HG02852 (cell line): Measurements from ENCODE around the gene STK32C.

Experiments
- ATAC-seq: cut with Tn5 transposase; IDR thresholded peaks from one replicate; pipeline ENCODE4 v1.9.1; 2021; ENCODE audit warnings: mild to moderate bottlenecking, moderate library complexity; ENCODE audit not compliant: unreplicated experiment

The STK32C gene

DNA sequence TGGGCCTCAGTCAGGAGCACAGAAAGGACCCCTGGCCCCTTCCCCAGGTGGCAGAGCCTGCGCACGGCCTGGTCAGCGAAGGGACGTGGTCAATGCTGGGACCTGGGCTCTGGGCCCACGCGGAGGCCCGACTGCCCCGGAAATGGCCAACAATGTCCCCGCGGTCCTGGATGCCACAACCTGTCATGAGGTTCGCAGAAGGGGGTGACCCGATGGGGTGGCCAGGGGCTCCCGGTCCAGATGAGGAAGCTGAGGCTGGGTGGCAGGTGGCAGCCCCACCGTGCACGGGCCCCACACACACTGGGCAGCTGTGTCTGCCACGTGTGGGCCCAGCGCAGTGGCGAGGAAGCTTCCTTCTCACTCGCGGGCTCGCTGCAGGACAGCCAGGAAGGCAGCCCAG lies 71.6 kb downstream of the STK32C start:
- ATAC-seq: no peak

DNA sequence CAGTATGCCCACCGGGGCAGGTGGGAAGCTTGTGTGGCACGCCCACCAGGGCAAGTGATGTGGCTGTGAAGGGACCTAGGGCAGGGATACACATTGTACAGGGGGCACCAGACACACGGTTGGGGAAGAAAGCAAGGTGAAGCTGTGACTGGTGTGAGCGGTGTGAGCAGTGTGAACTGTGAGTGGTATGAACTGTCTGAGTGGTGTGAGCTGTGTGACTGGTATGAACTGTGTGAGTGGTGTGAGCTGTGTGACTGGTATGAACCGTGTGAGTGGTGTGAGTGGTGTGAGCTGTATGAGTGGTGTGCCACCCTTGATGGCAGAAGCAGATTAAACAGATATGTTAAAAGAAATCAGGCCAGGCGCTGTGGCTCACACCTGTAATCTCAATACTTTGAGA lies 72.9 kb downstream of the STK32C start:
- ATAC-seq: no peak

DNA sequence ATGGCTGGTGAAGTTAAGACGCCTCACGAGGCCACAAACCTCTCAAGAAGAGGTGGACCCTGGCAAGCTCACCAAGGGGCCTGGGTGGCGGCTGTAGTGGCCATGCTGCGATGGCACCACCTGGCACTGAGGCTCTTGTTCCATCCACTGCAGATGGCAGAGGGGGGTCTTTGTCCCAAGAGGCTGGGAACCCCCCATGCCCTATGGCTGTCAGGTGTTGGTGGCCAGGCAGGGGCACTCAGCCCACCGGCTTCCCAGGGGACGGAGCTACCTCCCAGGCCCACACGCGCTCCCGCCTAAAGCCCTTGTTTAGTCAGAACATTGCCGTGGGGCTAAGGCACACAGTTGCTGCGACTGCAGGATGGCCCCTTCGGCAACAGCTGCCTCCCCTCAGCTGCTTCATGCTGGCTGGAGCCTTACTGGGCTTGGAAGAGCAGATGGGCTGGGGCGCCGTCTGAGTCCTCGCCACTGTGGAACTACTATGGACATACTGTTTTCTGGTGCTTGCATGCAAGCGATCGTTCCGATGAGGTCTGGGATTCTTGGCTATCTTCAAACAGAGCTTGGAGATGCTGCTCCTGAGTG lies 74.2 kb downstream of the STK32C start:
- no peak for ATAC-seq

DNA sequence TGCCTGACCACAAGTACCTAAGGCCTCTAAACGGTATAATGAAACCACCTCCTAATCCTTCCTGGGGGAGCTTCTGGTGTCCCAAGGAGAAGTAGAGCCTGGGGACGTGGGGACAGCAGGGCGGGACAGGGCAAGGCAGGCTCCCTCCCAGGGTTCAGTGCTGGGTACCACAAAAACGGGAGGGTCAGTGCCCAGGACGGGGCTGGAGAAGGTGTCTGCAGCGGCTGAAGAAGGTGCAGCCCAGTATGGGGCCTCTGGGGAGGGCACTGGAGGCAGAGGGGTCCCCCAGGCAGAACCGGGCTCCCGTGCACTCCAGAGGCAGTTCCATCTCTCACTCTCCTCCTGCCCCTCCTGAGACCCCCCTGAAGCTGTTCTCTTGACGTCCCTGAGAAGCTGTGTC lies 74.8 kb downstream of the STK32C start:
- no peak for ATAC-seq

DNA sequence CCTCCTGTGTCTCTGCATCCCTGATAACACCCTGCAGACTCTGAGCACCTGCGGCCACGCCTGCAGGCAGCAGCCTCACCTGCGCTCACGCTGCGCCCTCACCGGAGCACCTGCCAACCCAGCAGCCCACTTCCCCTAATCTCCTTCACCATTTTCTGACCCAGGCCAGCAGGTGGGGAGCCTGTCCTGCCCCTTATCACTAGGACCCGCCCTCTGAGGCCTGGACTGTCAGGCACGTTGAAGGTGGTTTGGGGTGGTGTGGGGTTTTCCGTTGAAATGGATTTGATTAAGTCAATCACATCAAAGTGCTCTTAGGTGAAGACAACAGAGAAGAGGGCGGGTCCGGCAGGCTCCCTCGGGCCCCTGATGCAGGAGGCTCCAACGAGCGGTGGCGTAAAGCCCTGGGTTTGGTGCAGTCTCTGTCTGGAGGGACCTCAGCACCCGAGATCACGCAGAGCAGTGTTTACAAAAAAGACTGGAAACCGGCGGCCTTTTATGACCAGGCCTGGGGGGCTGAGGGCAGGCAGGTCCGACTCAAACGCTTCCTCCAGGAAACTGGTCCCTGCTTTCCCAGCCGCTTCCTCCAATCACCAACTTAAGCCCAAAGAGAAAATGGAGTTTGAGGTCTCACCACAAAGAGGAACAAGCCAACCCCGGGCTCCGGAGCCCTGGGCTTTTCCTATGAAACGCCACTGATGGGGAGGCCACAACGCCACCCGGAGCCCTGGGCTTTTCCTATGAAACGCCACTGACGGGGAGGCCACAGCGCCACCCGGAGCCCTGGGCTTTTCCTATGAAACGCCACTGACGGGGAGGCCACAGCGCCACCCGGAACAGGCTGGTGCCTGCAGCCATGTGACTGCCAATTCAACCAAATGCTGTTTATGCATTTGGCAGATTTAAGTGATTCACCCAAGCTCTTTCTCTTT lies 75.5 kb downstream of the STK32C start:
- no peak for ATAC-seq

DNA sequence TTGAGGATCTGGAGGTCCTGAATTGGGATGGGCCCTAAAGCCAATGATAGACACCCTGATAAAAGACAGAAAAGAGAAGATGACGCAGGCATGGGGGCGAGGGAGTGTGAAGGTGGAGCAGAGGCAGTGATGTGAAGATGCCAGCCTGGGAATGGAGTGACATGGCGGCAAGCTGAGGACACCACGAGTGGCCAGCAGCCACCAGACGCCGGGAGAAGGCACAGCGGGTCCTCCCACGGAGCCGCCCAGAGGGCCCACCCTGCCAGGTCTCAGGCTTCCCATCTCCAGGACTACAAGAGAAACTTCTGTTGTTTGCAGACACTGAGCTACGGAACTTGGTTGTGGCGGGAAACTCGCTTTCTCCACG lies 76.1 kb downstream of the STK32C start:
- no peak for ATAC-seq

DNA sequence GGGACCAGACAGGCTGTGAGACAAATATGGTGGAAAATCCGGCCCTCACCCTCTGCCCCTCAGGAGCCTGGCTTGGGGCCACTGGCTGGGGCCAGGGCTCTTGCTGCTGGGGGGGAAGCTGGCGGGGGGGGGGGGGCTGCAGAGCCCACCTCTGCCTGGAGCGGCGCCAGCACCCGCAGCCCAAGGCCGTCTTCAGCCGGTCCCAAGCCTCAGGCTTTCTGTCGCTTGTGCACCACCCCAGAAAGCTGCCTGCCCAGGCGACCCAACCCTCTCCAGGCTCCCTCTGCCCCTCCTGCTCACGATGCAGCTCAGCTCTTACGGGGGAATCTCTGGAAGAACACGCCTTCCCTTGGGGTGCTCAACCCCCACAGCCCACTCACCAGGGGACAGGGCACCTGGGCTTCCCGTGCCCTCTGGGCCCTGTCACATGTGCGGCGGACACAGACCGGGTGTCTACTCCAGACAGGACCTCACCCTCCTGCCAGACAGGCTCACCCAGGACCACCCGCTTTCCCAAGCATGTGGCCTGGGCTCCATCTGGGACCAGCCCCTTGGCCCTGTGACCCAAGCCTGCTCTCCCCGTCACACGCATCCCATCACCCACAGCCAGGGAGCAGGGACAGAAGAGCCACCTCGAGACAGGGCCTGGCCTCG lies 77.1 kb downstream of the STK32C start:
- ATAC-seq: no peak

DNA sequence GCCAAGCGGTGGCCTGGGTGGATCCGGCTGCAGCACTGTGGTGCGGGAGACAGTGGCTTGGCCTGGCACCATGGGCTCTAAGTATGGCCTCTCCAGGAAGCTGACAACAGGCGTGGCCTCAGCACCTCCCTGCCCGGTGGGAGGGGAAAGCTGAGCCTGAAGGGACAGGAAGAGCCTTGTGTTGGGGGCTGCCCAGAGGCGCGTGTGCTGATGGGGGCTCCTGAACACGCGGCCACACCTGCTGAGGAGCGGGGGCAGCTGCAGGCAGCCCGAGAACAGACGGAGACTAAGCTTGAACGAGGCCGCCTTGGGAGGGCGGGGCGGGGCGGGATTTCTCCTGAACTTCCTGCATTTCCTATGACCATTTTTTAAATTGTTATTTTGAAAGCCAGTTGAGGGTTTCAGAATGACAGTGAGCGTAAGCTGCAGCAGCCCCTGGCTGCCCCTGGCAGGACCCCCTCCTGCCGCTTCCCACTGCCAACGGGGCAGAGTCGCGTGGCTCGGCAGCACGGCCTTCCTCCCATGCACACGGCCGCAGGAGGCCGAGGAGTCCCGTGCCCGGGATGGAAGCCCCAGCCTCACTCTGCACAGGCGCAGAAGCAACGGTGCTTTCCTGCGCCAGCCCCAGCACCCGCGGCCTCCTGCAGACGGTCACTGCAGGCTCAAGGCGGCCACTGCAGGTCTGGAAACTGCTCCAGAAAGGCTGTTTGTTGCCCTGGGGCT lies 77.8 kb downstream of the STK32C start:
- ATAC-seq: no peak

DNA sequence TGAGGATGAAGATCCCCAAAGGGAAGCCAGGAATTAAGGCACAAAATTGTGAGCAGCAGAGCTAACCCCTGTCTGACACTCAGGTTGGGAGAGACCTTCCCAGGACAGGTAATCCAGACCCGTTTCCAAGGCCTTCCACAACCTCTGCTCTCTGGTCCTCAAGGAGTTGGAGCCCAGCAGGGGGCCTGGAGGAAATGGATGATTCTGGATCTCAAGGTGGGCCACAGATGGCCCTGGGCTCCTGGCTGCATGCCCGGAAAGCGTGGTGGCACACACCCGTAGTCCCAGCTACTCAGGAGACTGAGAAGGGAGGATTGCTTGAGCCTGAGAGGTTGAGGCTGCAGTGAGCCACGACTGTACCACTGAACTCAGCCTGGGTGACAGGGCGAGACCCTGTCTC lies 78.7 kb downstream of the STK32C start:
- no peak for ATAC-seq

DNA sequence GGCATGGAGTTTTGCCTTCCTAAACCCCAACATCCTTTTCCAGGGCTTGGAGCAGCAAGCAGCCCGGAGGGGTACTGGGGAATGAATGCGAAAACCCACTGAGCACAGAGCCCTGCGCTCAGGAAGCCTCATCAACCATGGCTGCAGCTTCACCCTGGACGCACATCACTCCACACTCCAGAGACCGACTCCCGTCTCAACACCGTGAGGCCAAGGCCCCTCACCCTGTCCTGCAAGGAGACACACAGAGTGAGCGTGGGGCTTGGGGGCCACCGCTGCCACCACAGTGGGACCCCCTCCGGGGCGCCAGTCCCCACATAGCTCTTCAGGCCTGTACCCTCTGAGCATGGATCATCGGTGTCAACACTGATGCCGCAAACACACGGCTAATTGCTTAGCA lies 79.1 kb downstream of the STK32C start:
- ATAC-seq: no peak

DNA sequence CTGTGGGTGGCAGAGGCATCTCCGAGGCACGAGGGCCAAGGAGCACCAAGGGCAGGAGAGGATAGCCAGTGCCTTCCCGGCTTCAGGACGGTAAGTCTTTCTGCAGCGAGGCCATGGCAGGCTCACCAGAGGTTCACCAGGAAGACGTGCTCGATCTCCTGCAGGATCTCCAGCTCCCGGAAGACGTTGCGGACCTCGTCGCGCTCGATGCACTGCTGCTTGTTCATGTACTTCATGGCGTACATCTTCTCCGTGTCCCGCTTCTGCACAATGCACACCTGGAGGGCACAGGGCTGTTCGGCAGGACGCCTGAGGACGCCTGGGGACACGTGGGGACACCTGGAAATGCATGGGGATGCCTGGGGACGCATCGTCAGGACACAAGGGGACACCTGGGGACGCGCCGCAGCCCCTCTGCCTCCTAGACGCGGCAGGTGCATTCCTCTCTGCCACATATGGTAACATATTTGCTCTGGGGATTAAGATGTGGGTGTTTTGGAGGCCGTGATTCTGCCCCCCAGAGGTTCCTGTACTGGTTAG lies 79.8 kb downstream of the STK32C start:
- no peak for ATAC-seq

DNA sequence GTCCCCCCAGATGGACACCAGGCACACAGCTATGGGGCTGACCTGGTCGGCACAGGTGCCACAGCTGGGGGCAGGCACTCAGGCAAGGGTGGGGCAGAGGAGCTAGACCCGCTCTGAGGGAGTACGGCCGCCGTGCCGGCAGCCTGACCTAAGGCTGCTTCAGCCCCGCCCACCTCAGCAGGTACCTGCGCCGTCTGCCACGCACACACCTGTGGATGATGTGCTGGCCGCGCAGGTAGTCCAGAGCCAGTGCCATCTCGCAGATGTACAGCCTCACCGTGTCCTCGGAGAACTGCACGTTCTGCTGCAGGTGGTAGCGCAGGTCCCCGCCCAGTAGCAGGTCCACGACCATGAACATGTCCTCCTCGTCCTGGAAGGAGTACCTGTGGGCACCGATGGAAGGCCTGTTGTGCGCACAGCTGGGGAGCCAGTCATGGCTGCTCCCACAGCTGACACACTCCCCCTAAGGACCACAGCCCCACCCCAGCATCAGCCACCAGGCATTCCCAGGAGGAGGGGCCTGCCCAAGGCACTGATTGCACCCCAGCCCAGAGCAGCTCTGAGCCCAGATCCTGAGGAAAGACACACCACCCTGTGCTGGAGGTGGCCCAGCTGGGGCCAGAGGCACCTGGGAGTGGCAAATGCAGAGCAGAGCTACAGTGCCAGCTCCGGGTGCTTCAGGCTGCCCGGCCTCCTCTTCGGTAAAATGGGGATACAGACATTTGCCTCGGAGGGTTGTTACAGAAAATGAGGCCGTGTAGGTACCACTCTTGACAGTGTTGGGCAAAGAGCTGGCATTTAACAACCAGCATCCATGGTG lies 81.0 kb downstream of the STK32C start:
- no peak for ATAC-seq

DNA sequence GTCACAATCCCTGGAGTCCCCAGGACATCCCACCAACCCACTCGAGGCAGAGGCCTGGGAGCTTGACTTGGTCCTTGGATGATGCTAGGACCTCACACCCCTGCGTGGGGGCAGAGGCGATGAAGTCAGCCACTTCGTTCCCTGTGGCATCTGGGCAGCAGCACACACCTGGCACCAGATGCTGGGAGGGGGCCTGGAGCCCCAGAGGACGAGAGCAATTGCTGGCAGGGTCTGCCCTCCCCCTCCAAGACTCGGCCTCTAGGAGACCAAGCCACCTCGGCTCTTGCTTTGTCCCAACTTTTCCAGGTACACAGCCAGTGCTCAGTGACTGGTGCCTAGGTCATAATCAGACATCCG lies 81.9 kb downstream of the STK32C start:
- ATAC-seq: no peak

DNA sequence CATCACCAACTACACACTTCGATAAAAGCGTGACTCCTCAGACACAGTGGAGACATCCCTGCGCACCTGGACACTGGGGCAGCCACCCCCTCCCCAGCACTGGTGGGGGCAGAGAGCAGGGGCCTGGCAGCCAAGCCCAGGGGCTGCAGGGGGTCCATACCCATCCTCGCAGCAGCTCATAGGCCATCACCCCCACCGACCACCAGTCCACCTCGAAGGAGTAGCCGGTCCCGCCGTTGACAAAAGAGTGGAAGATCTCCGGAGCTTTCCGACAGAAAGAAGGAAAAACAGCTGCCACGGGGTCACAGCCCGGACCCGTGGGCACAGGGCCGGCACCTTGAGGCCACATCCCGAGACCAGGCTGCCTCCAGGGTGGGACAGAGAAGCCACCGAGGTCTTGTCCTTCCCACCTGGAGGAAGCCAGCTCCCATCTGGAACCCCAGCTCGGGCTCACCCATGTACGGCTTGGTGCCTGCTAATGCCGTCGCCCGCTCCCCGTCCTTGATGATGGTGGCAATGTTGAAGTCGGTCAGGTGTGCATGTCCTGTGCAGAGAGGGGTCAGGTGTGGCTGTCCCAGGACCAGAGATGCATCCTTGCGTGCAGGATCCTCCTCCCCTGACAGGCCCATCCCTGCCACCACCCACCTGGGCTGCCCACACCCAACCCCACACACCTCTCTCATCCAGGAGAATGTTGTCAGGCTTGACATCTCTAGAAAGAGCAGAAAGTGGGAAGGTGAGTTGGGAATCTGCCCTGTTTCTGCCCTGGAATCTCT lies 82.5 kb downstream of the STK32C start:
- ATAC-seq: no peak

DNA sequence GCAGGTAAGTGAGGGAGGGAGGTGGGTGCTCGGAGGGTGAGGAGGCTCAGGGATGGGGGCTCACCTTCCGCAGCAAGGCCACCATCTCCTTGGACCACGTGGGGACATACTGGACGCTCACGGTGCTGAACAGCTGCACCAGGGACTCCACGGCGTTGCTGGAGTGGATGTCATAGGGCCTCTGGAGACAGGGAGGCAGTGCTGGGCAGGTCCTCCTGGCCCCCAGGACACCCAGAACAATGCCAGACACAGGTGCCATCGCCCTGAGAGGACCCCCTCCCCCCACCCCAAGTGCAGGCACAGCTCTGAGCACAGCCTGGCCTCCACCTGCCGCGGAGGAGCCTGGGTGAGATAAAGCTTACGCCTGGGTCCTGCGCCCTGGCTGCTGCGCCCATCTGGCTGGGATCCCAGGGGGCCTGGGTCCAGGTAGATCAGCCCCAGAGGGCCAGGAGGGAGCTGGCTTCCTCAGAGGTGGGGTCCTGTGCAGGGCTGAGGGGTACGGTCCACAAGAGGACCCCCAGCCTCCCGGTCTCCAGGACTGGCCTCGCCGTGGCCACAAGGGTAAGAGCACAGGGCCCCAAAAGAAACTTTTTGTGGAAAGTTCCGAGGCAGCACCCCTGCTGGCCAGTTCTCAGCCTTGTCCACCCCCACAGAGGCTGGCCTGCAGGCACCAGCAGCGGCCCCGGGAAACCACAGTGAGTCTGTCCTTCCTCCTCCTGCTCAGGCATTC lies 83.2 kb downstream of the STK32C start:
- ATAC-seq: no peak

DNA sequence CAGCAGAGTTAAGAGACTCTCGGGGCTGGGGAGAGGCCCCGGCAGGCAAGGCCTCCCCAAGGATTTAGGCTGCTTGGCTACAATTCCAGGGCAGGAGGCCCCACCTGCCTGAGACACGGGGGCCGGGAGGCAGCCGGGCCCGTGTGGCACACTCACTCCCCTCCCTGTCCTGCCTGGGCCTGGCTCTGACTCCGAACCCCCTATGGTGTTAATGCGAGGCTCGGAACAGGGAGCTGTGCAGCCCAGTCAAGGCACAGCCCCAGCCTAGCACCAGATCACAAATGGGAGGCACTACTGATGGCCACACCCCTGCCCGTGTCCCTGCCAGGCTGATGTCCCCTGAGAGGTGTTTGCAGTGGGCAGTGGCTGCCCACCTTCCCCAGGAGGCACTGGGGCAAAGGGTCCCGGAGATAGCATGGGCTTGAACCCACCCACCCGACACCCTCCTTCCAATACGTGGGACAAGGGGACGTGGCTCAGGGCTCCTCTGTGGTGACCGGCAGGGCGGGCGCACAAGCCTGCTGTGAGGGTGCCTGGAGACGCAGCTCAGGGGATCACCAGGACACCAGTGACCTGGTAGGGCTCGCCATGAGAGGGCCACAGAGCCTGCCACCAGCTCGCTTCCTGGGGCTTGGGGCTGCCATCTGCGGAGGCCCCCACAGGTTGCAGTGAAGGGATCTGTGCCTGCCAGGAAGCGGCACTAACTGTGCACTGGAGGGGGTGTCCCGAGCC lies 84.0 kb downstream of the STK32C start:
- no peak for ATAC-seq

DNA sequence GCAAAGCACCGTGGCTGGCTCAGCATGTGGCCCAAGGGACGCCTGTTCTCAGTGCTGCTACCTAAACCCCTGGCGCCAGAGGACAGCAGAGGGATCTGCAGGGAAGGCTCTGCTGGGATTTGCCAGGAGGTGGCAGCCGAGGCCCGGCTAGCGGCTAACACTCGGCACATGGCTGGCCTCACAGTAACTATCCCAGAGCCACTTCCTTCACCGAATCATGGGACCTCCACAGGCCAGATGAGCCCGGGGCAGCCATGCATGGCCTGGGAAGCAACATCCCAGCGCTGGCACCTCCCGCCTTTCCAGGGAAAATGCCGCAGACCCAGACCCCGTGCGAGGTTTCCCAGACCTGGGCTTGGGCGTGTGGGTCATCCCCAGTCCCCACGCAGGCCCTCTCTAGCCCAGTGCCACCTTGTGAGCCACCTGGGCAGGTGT lies 84.6 kb downstream of the STK32C start:
- no peak for ATAC-seq

DNA sequence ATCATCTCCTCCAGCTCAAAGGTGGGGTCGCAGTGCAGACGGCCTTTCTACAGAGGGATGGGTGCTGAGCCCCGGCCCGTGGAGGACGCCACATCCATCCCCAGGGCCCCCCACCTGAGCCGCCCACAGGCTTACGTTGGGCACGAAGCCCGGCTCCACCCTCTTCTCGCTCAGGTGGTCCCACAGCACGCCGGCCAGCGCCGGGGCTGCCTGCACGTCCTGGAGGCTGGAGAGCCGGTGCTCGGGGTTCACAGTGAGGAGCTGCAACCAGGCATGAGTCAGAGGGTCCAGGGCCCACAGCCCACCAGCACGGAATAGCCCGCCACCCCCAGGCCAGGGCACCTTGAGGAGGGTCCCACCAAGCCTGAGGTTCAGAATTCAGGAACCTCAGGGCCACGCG lies 85.0 kb downstream of the STK32C start:
- no peak for ATAC-seq
